Measurements from ENCODE around the gene CRTC3.
"Not testable (repeated sequence)": the region's sequence is repeated elsewhere in the genome, so short reads cannot be mapped to it uniquely, and the experiment has no call there.

The CRTC3 gene

GRCh38 chr15:90523373-90523772, 6.3 kb upstream of the CRTC3 start:
- DNase-seq (ENCODE audit: low read depth, low spot score): no peak

- not testable (repeated sequence) for DNase-seq (ENCODE audit: low read depth, low spot score)
These were observed 5.5 kb upstream of the CRTC3 start for GRCh38 chr15:90524018-90524803.

- no peak for DNase-seq (ENCODE audit: low read depth, low spot score)
These were observed 732 bp upstream of the CRTC3 start for GRCh38 chr15:90529011-90529370.

- DNase-seq (ENCODE audit: low read depth, low spot score): no peak
These were observed 728 bp downstream of the CRTC3 start for GRCh38 chr15:90530250-90531051.

- no peak for DNase-seq (ENCODE audit: low read depth, low spot score)
These were observed 1.4 kb downstream of the CRTC3 start for GRCh38 chr15:90531147-90531546.

GRCh38 chr15:90535254-90535653, 5.5 kb downstream of the CRTC3 start:
- no peak for DNase-seq (ENCODE audit: low read depth, low spot score)

GRCh38 chr15:90539789-90540188, 10.1 kb downstream of the CRTC3 start:
- no peak for DNase-seq (ENCODE audit: low read depth, low spot score)

- DNase-seq (ENCODE audit: low read depth, low spot score): no peak
These were observed 11.0 kb downstream of the CRTC3 start for GRCh38 chr15:90540768-90541167.

- no peak for DNase-seq (ENCODE audit: low read depth, low spot score)
These were observed 15.4 kb downstream of the CRTC3 start for GRCh38 chr15:90545095-90545494.

GRCh38 chr15:90547540-90547939, 17.8 kb downstream of the CRTC3 start:
- DNase-seq (ENCODE audit: low read depth, low spot score): no peak

- no peak for DNase-seq (ENCODE audit: low read depth, low spot score)
These were observed 21.2 kb downstream of the CRTC3 start for GRCh38 chr15:90550919-90551318.

- DNase-seq (ENCODE audit: low read depth, low spot score): no peak
These were observed 22.6 kb downstream of the CRTC3 start for GRCh38 chr15:90552162-90552928.

GRCh38 chr15:90552929-90553211, 23.1 kb downstream of the CRTC3 start:
- DNase-seq (ENCODE audit: low read depth, low spot score): no peak

- DNase-seq (ENCODE audit: low read depth, low spot score): peak; percentile 56
These were observed 23.6 kb downstream of the CRTC3 start for GRCh38 chr15:90553248-90553745.

GRCh38 chr15:90557186-90558084, 27.7 kb downstream of the CRTC3 start:
- no peak for DNase-seq (ENCODE audit: low read depth, low spot score)

- no peak for DNase-seq (ENCODE audit: low read depth, low spot score)
These were observed 28.4 kb downstream of the CRTC3 start for GRCh38 chr15:90558171-90558573.

GRCh38 chr15:90559119-90559518, 29.4 kb downstream of the CRTC3 start:
- DNase-seq (ENCODE audit: low read depth, low spot score): no peak

GRCh38 chr15:90560229-90560776, 30.6 kb downstream of the CRTC3 start:
- peak; percentile 51 for DNase-seq (ENCODE audit: low read depth, low spot score)

- no peak for DNase-seq (ENCODE audit: low read depth, low spot score)
These were observed 31.9 kb downstream of the CRTC3 start for GRCh38 chr15:90561344-90562244.

GRCh38 chr15:90562669-90563068, 32.9 kb downstream of the CRTC3 start:
- no peak for DNase-seq (ENCODE audit: low read depth, low spot score)
